Measurements from ENCODE around the gene SRL. TPM values are rescaled to one million over a fixed set of nuclear protein-coding genes. Genes with fewer than 3 reads are reported as not detected.
"Not testable (repeated sequence)": the region's sequence is repeated elsewhere in the genome, so short reads cannot be mapped to it uniquely, and the experiment has no call there.

SRL gene
- total RNA-seq, 5 donors from 2014 or later (not counting 1 experiment from before 2014, with no cell fraction given), result 0.06 TPM; not detected in 4

DNA sequence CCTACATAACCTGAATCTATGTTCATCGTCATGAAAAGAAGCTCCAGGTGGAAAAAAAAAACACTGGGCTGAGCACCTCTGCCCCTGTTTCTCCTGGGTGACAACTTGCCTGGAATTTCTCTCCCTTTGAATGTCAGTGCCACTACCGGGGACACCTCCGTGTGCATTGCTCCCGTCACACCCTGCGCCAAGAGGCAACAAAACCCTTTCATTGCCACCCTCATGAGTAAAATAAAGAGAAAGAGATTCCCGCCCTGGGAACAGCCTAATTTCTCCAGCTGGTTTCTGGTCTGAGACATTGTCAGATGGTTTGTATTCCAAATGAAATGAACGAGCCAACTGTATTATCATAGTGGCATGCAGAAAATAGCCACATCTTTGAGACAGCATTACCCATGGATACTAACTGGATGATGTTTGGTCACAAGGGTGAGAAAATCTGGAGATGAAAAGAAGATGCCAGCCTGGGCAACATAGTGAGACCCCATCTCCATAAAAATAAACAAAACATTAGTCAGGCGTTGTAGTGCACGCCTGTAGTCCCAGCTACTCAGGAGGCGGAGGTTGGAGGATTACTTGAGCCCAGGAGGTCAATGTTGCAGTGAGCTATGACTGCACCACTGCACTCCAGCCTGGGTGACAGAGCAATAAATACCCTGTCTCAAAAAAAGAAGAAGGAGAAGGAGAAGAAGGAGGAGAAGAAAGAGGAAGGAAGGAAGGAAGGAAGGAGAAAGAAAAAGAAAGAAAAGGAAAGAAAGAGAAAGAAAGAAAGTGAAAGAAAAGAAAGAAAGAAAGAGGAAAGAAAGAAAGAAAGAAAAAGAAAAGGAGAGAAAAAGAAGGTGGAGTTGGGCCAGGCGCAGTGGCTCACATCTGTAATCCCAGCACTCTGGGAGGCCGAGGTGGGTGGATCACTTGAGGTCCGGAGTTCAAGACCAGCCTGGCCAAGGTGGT, 83.5 kb downstream of the SRL start:
- Mint-ChIP-seq H3K27me3 (no peaks in the 10 kb centered on the region), H3K27ac (no peak overlapping the region), H3K4me3 (no peak overlapping the region), H3K9me3 (peaks cover 0 to 3% (median 0%) of the 10 kb centered on the region in 3 donors), H3K36me3 (no peaks in the 10 kb centered on the region), H3K4me1 (peaks cover 0 to 7% (median 0%) of the 10 kb centered on the region in 3 donors)
- no peak overlapping the region for H3K27ac ChIP-seq (ENCODE audit: low read length)
- POLR2A ChIA-PET, result interaction anchor here in 1 of 2 donors (0.6 kb wide), 1 partner anchor 681 kb away, joined by 4 read pairs; no protein-coding TSS in a partner anchor
- CTCF ChIA-PET, result interaction anchor here in 1 of 2 donors (0.7 kb wide), 1 partner anchor 58 kb away, joined by 13 read pairs; no protein-coding TSS in a partner anchor
- 76% methylated on average over 2 of the region's 13 CpGs for WGBS (ENCODE audit: insufficient coverage)
- no peak for DNase-seq
- H3K9me3 ChIP-seq, result no peaks in the 10 kb centered on the region
- H3K36me3 ChIP-seq (ENCODE audit: control insufficient read depth in 2 of 2, extremely low read depth in 1 of 2, insufficient read depth in 1 of 2, low read length in 1 of 2), result no peaks in the 10 kb centered on the region
- H3K4me3 ChIP-seq (ENCODE audit: control insufficient read depth in 1 of 2, extremely low read depth in 1 of 2, low read length in 1 of 2), result no peak overlapping the region
- no peak for ATAC-seq (replicated peaks in 1 of 4)
- no peaks in the 10 kb centered on the region for H3K4me1 ChIP-seq (ENCODE audit: control insufficient read depth in 1 of 2, extremely low read depth in 1 of 2, insufficient read depth in 2 of 2, low read length in 2 of 2)
- peaks cover 0 to 2% of the 10 kb centered on the region in 2 experiments for H3K27me3 ChIP-seq (replicated peaks in 1 of 2; ENCODE audit: control insufficient read depth in 2 of 2, extremely low read depth in 1 of 2, insufficient read depth in 2 of 2, low read length in 1 of 2)

DNA sequence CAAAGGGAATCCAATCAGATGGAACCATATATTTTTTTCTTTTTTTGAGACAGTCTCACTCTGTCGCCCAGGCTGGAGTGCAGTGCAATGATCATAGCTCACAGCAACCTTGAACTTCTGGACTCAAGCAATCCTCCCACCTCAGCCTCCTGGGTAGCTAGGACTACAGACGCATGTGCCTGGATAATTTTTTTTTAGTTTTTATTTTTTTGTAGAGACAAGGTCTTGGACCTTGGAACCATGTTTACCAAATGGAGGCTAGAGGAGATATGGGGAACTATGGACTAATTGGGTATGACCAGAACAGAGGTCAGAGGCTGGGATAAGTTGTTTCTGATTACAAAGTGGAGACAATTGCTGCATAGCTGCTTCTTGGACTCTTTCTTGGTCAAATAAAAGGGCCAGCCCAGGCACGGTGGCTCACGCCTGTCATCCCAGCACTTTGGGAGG, 84.5 kb downstream of the SRL start:
- H3K4me1 Mint-ChIP-seq, result peaks cover 0 to 7% (median 0%) of the 10 kb centered on the region in 3 donors
- Histone ChIP-seq H3K27ac (ENCODE audit: low read length) (no peak overlapping the region), H3K36me3 (ENCODE audit: control insufficient read depth in 2 of 2, extremely low read depth in 1 of 2, insufficient read depth in 1 of 2, low read length in 1 of 2) (no peaks in the 10 kb centered on the region), H3K4me1 (ENCODE audit: control insufficient read depth in 1 of 2, extremely low read depth in 1 of 2, insufficient read depth in 2 of 2, low read length in 2 of 2) (no peaks in the 10 kb centered on the region), H3K4me3 (ENCODE audit: control insufficient read depth in 1 of 2, extremely low read depth in 1 of 2, low read length in 1 of 2) (no peak overlapping the region), H3K27me3 (replicated peaks in 1 of 2; ENCODE audit: control insufficient read depth in 2 of 2, extremely low read depth in 1 of 2, insufficient read depth in 2 of 2, low read length in 1 of 2) (peaks cover under 1 to 2% of the 10 kb centered on the region in 2 experiments), H3K9me3 (no peaks in the 10 kb centered on the region)
- no peak overlapping the region for H3K4me3 Mint-ChIP-seq
- ATAC-seq (replicated peaks in 1 of 4) (no peak), DNase-seq (no peak)
- no CpG with 5 or more reads among the region's 4 CpGs for WGBS (ENCODE audit: insufficient coverage)
- ChIA-PET CTCF (interaction anchor here in 1 of 2 donors (0.6 kb wide), 1 partner anchor 690 kb away, joined by 4 read pairs; no protein-coding TSS in a partner anchor), POLR2A (no interaction called here)
- H3K9me3 Mint-ChIP-seq, result peaks cover 0 to 3% (median 0%) of the 10 kb centered on the region in 3 donors
- H3K27me3 Mint-ChIP-seq, result no peaks in the 10 kb centered on the region
- no peaks in the 10 kb centered on the region for H3K36me3 Mint-ChIP-seq
- H3K27ac Mint-ChIP-seq, result no peak overlapping the region

DNA sequence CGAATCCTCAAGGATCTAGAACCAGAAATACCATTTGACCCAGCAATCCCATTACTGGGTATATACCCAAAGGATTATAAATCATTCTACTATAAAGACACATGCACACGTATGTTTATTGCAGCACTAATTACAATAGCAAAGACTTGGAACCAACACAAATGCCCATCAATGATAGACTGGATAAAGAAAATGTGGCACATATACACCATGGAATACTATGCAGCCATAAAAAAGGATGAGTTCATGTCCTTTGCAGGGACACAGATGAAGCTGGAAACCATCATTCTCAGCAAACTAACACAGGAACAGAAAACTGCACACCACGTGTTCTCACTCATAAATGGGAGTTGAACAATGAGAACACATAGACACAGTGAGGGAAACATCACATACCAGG, 85.4 kb downstream of the SRL start:
- WGBS (ENCODE audit: insufficient coverage), result no CpG with 5 or more reads among the region's 3 CpGs
- H3K9me3 Mint-ChIP-seq; H3K36me3 ChIP-seq (ENCODE audit: control insufficient read depth in 2 of 2, extremely low read depth in 1 of 2, insufficient read depth in 1 of 2, low read length in 1 of 2); DNase-seq; H3K4me1 Mint-ChIP-seq; H3K27me3 ChIP-seq (replicated peaks in 1 of 2; ENCODE audit: control insufficient read depth in 2 of 2, extremely low read depth in 1 of 2, insufficient read depth in 2 of 2, low read length in 1 of 2); POLR2A ChIA-PET; H3K4me3 Mint-ChIP-seq; H3K27ac ChIP-seq (ENCODE audit: low read length); H3K9me3 ChIP-seq; H3K36me3 Mint-ChIP-seq; ATAC-seq (replicated peaks in 1 of 4); H3K4me3 ChIP-seq (ENCODE audit: control insufficient read depth in 1 of 2, extremely low read depth in 1 of 2, low read length in 1 of 2); H3K4me1 ChIP-seq (ENCODE audit: control insufficient read depth in 1 of 2, extremely low read depth in 1 of 2, insufficient read depth in 2 of 2, low read length in 2 of 2); H3K27me3 Mint-ChIP-seq; H3K27ac Mint-ChIP-seq: not testable (repeated sequence)
- CTCF ChIA-PET, result interaction anchor here in 1 of 2 donors (0.6 kb wide), 1 partner anchor 11 kb away, joined by 4 read pairs; no protein-coding TSS in a partner anchor

DNA sequence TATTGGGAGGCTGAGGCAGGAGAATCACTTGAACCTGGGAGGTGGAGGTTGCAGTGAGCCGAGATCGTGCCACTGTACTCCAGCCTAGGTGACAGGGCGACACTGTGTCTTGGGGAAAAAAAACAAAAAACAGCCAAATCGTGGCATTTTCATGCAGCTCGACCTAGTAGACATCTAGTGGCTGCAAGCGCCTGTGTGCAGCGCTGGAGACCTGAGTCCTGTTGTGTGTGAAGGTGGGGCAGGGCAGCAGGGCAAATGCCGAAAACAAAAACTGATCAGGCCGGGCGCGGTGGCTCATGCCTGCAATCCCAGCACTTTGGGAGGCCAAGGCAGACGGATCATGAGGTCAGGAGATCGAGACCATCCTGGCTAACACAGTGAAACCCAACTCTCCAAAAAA, 88.5 kb downstream of the SRL start:
- H3K9me3 Mint-ChIP-seq; H3K4me3 ChIP-seq (ENCODE audit: control insufficient read depth in 1 of 2, extremely low read depth in 1 of 2, low read length in 1 of 2); ATAC-seq (replicated peaks in 1 of 4); DNase-seq; H3K9me3 ChIP-seq; H3K27me3 Mint-ChIP-seq; H3K36me3 Mint-ChIP-seq; H3K4me1 ChIP-seq (ENCODE audit: control insufficient read depth in 1 of 2, extremely low read depth in 1 of 2, insufficient read depth in 2 of 2, low read length in 2 of 2); H3K36me3 ChIP-seq (ENCODE audit: control insufficient read depth in 2 of 2, extremely low read depth in 1 of 2, insufficient read depth in 1 of 2, low read length in 1 of 2); H3K4me1 Mint-ChIP-seq; H3K27ac Mint-ChIP-seq; H3K4me3 Mint-ChIP-seq; H3K27ac ChIP-seq (ENCODE audit: low read length); H3K27me3 ChIP-seq (replicated peaks in 1 of 2; ENCODE audit: control insufficient read depth in 2 of 2, extremely low read depth in 1 of 2, insufficient read depth in 2 of 2, low read length in 1 of 2): not testable (repeated sequence)
- ChIA-PET CTCF (interaction anchor here in 1 of 2 donors (0.6 kb wide), 1 partner anchor 199 kb away, joined by 4 read pairs; no protein-coding TSS in a partner anchor), POLR2A (interaction anchor here in 1 of 2 donors (0.7 kb wide), 1 partner anchor 25 kb away, joined by 6 read pairs; no protein-coding TSS in a partner anchor)
- WGBS (ENCODE audit: insufficient coverage), result 90% methylated on average over 8 of the region's 13 CpGs

DNA sequence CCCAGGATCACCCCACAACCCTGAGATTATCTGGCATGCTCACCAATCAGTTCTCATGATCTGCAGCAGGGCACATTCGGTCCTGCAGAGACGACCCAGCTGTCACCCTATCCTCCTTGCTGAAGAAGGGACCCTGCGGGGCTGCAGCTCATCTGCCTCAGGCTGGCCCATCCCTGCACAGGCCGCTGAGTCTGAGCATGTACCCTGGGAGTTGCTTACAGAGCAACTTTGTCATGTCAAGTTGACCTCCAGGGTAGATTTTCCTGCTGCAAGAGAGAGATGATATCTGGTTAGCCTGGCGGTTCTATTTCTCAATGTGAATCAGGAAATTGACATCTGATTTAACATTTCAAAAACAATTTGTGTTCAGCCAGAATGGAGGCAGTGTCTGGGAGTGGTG, 89.6 kb downstream of the SRL start:
- Mint-ChIP-seq H3K9me3 (peaks cover 0 to 3% (median 0%) of the 10 kb centered on the region in 3 donors), H3K27me3 (no peaks in the 10 kb centered on the region), H3K27ac (no peak overlapping the region), H3K36me3 (no peaks in the 10 kb centered on the region), H3K4me1 (no peaks in the 10 kb centered on the region), H3K4me3 (no peak overlapping the region)
- Histone ChIP-seq H3K4me1 (ENCODE audit: control insufficient read depth in 1 of 2, extremely low read depth in 1 of 2, insufficient read depth in 2 of 2, low read length in 2 of 2) (no peaks in the 10 kb centered on the region), H3K4me3 (ENCODE audit: control insufficient read depth in 1 of 2, extremely low read depth in 1 of 2, low read length in 1 of 2) (no peak overlapping the region), H3K9me3 (no peaks in the 10 kb centered on the region), H3K27me3 (replicated peaks in 1 of 2; ENCODE audit: control insufficient read depth in 2 of 2, extremely low read depth in 1 of 2, insufficient read depth in 2 of 2, low read length in 1 of 2) (peaks cover 2 to 15% of the 10 kb centered on the region in 2 experiments), H3K27ac (ENCODE audit: low read length) (no peak overlapping the region), H3K36me3 (ENCODE audit: control insufficient read depth in 2 of 2, extremely low read depth in 1 of 2, insufficient read depth in 1 of 2, low read length in 1 of 2) (no peaks in the 10 kb centered on the region)
- CTCF ChIA-PET, result no interaction called here
- POLR2A ChIA-PET, result no interaction called here
- 84% methylated on average over 4 of the region's 5 CpGs for WGBS (ENCODE audit: insufficient coverage)
- DNase-seq, result no peak
- ATAC-seq (replicated peaks in 1 of 4), result no peak

DNA sequence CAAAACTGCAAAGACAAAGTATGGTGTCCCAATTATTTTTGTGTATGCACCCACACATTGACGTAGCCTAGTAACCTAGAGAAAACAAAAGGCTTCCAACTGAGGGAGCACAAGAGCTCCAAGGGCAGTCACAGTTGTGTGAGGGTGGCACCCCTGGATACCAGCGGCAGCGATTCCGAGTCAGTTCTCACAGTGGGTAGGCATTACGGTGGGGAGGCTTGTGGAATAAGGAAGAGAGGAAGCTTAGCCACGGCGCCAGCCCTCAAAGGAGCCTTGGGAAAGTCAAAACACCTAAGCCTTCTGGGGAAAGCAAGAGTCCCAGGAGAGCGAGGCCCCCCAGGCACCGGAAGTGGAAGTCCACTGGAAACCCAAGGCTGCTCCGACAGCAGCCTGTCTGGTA, 94.6 kb downstream of the SRL start:
- no peak overlapping the region for H3K27ac Mint-ChIP-seq
- ATAC-seq (replicated peaks in 1 of 4) (no peak), DNase-seq (no peak)
- no peaks in the 10 kb centered on the region for H3K36me3 Mint-ChIP-seq
- no peaks in the 10 kb centered on the region for H3K36me3 ChIP-seq (ENCODE audit: control insufficient read depth in 2 of 2, extremely low read depth in 1 of 2, insufficient read depth in 1 of 2, low read length in 1 of 2)
- no peaks in the 10 kb centered on the region for H3K27me3 Mint-ChIP-seq
- H3K4me3 ChIP-seq (ENCODE audit: control insufficient read depth in 1 of 2, extremely low read depth in 1 of 2, low read length in 1 of 2), result no peak overlapping the region
- H3K9me3 ChIP-seq, result no peaks in the 10 kb centered on the region
- peaks cover 0 to 16% of the 10 kb centered on the region in 2 experiments for H3K27me3 ChIP-seq (replicated peaks in 1 of 2; ENCODE audit: control insufficient read depth in 2 of 2, extremely low read depth in 1 of 2, insufficient read depth in 2 of 2, low read length in 1 of 2)
- no peak overlapping the region for H3K27ac ChIP-seq (ENCODE audit: low read length)
- no peak overlapping the region for H3K4me3 Mint-ChIP-seq
- H3K4me1 Mint-ChIP-seq, result peaks cover 0 to 11% (median 5%) of the 10 kb centered on the region in 3 donors
- ChIA-PET POLR2A (no interaction called here), CTCF (no interaction called here)
- WGBS (ENCODE audit: insufficient coverage), result 93% methylated on average over 7 of the region's 10 CpGs
- no peaks in the 10 kb centered on the region for H3K9me3 Mint-ChIP-seq
- H3K4me1 ChIP-seq (ENCODE audit: control insufficient read depth in 1 of 2, extremely low read depth in 1 of 2, insufficient read depth in 2 of 2, low read length in 2 of 2), result peaks cover 0 to 12% of the 10 kb centered on the region in 2 experiments
